SK-N-SH (cell line): ENCODE data around the gene KDM2A.

Experiments used
- ELF1 ChIP-seq: IDR thresholded peaks from 2 replicates; pipeline ENCODE4 v1.4.0; 2012
- FOXJ3 ChIP-seq: sonication (generic); formaldehyde crosslinking; IDR thresholded peaks from 2 replicates; pipeline ENCODE4 v1.5.1; 2020; ENCODE audit warnings: mild to moderate bottlenecking, missing genetic modification reagents
- GATA2 ChIP-seq: sonication (generic); formaldehyde crosslinking; IDR thresholded peaks from 2 replicates; pipeline ENCODE4 v1.5.0; 2020; ENCODE audit warnings: mild to moderate bottlenecking, missing genetic modification reagents
- MAX ChIP-seq: IDR thresholded peaks from 2 replicates; pipeline ENCODE4 v1.4.0; 2012; ENCODE audit warnings: low read depth
- PBX3 ChIP-seq: IDR thresholded peaks from 2 replicates; pipeline ENCODE4; 2012
- POLR2AphosphoS5 ChIP-seq: IDR thresholded peaks from 2 replicates; pipeline ENCODE4 v1.6.1; 2012; ENCODE audit warnings: low read depth, low read length
- RAD21 ChIP-seq: IDR thresholded peaks from 2 replicates; pipeline ENCODE4 v1.6.1; 2012; ENCODE audit warnings: mild to moderate bottlenecking, low read length
- RFX5 ChIP-seq: IDR thresholded peaks from 2 replicates; pipeline ENCODE4 v1.6.1; 2012; ENCODE audit warnings: mild to moderate bottlenecking, improper control_type of control experiment, low read length
- SMC3 ChIP-seq: IDR thresholded peaks from 2 replicates; pipeline ENCODE4 v1.6.1; 2012; ENCODE audit warnings: low read depth, low read length, improper control_type of control experiment
- TAF1 ChIP-seq: IDR thresholded peaks from 2 replicates; pipeline ENCODE4 v1.6.1; 2012; ENCODE audit warnings: low read depth, mild to moderate bottlenecking, low read length, moderate library complexity, borderline replicate concordance
- TEAD4 ChIP-seq: IDR thresholded peaks from 2 replicates; pipeline ENCODE4 v1.4.0; 2012; ENCODE audit warnings: mild to moderate bottlenecking, borderline replicate concordance; ENCODE audit not compliant: insufficient read depth
- USF2 ChIP-seq: fragments of 150-350 bp; IDR thresholded peaks from 2 replicates; pipeline ENCODE4 v1.6.1; 2017; ENCODE audit warnings: antibody characterized with exemption, low read length, low read depth, borderline replicate concordance
- TF ChIP-seq, protein P1 (sequence below): fragments of 200-600 bp; sonication (generic); IDR thresholded peaks from 2 replicates; pipeline ENCODE4 v1.6.1; 2017; ENCODE audit warnings: antibody characterized with exemption, mild to moderate bottlenecking, moderate library complexity

- TF ChIP-seq ELF1 (no peak), POLR2AphosphoS5 (no peak), GATA2 (CRISPR knock-in tag) (no peak), MAX (no peak), SMC3 (no peak), RAD21 (no peak), PBX3 (no peak), USF2 (no peak), TEAD4 (no peak), RFX5 (no peak), TAF1 (no peak), FOXJ3 (CRISPR knock-in tag) (no peak)
- TF ChIP-seq, protein P1, sequence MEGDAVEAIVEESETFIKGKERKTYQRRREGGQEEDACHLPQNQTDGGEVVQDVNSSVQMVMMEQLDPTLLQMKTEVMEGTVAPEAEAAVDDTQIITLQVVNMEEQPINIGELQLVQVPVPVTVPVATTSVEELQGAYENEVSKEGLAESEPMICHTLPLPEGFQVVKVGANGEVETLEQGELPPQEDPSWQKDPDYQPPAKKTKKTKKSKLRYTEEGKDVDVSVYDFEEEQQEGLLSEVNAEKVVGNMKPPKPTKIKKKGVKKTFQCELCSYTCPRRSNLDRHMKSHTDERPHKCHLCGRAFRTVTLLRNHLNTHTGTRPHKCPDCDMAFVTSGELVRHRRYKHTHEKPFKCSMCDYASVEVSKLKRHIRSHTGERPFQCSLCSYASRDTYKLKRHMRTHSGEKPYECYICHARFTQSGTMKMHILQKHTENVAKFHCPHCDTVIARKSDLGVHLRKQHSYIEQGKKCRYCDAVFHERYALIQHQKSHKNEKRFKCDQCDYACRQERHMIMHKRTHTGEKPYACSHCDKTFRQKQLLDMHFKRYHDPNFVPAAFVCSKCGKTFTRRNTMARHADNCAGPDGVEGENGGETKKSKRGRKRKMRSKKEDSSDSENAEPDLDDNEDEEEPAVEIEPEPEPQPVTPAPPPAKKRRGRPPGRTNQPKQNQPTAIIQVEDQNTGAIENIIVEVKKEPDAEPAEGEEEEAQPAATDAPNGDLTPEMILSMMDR: no peak
These were observed 152.1 kb downstream of the KDM2A start for GRCh38 chr11:67271205-67271540.
